ENCODE data around the gene REP15.

DNA sequence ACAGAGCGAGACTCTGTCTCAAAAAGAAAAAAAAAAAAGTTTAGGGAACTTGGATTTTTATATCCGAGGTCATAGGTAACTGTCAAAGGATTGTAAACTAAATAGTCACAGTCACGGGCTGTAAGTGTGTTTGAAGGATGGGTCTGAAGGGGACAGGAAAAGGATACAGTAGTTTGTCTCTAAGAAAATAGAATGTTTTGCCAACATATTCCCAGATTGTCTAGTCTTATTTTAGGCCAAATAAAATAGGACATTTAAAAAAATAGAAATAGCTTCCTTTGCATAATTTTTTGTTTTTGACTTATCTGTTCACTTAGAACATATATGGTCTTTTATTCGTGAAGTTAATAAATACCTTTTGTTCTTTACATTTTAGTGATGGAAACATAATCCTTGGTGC lies 24.2 kb upstream of the REP15 start:
- no peak for TF ChIP-seq POLR2A (IDR thresholded peaks at IDR 0.05; ENCODE audit: low read depth, low read length)
- no peak for TF ChIP-seq POLR2AphosphoS5 (IDR thresholded peaks at IDR 0.05; ENCODE audit: low read depth, low read length)
- TF ChIP-seq TAF1 (IDR thresholded peaks at IDR 0.05; ENCODE audit: borderline replicate concordance, low read depth, low read length): no peak
